BJ (cell line): ENCODE data around the gene CRYZ. TPM values are rescaled to one million over a fixed set of nuclear protein-coding genes. Genes with fewer than 3 reads are reported as not detected.

Source experiments
- CTCF ChIA-PET: fragments of 350-600 bp; formaldehyde crosslinking; extraction: SDS; loops from one replicate; lab custom pipeline; 2021; ENCODE audit warnings: antibody characterized with exemption, inconsistent platforms; lab: Yijun Ruan, JAX
- POLR2A ChIA-PET: fragments of 300-600 bp; sonication (Branson Sonifier 250); formaldehyde crosslinking; extraction: SDS; loops from one replicate; lab custom pipeline; 2021; ENCODE audit warnings: antibody characterized with exemption; lab: Charles Lee
- DNase-seq: peaks from one replicate; pipeline ENCODE4 v3.0.0-alpha.2; 2011; ENCODE audit warnings: low read depth
- H3K27me3 ChIP-seq: 2 replicates; pipeline ENCODE4 v1.6.0; 2011; ENCODE audit warnings: low read length; ENCODE audit not compliant: control insufficient read depth, insufficient read depth
- H3K36me3 ChIP-seq: 2 replicates; pipeline ENCODE4 v1.5.1; 2011; ENCODE audit warnings: low read length; ENCODE audit not compliant: control insufficient read depth, insufficient read depth
- H3K4me3 ChIP-seq: 2 replicates; pipeline ENCODE4 v1.5.1; 2011; ENCODE audit warnings: low read depth, mild to moderate bottlenecking, control low read depth, low read length
- polyA plus RNA-seq: library from polyadenylated mRNA; depleted of rRNA; stranded (reverse); fragments of >200 nt; gene quantifications from 2 replicates; pipeline ENCODE4 v1.2.3, GENCODE V29; 2011
- TF ChIP-seq, protein P1 (sequence below): IDR thresholded peaks from 2 replicates; pipeline ENCODE4 v1.5.1; 2011; ENCODE audit warnings: low read depth, mild to moderate bottlenecking, control low read depth, inconsistent platforms, low read length, moderate library complexity; ENCODE audit not compliant: insufficient read depth

CRYZ gene
- polyA plus RNA-seq, 1 experiment = 22.9 TPM

DNA sequence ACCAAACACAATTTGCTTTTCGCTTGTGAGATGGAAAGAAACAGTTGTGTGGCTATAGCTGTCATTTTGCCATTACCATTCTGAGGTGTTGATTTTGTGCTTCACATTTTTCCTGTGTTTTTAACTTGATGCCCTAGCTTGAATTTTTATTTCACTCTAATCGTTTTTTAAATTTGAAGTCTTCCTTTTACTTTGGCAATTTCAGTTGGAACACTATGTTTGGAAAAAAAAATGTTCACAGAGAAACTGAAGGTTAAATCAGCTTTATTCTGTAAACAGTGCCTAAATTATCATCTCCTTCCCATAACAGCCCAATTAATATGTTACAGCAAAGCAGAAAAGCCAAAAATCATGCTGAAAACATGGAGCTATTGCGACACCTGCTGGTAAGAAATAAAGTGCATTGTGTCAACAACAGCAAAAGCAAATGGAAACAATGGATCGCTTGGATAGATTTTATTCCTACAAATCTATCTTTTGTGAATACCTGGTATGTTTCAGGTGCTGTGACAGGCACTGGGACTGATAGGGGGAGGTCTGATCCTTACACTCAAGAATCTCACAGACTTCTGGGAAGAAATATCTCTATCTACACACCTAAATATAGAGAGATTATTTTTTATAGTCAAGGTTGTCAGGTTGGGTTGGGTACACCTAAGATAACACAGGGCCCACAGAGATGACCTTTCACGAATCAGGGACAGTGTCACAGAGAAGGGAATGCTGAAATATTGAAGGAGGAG, 43.1 kb downstream of the CRYZ start:
- H3K4me3 ChIP-seq = no peak overlapping the region
- CTCF ChIA-PET = interaction anchor here (0.8 to 2.2 kb wide), 16 partner anchors 9 to 288 kb away, joined by 3 to 15 read pairs (median 3); partner anchors contain the start of gene ERICH3
- H3K27me3 ChIP-seq = no peaks in the 10 kb centered on the region
- TF ChIP-seq, protein P1, sequence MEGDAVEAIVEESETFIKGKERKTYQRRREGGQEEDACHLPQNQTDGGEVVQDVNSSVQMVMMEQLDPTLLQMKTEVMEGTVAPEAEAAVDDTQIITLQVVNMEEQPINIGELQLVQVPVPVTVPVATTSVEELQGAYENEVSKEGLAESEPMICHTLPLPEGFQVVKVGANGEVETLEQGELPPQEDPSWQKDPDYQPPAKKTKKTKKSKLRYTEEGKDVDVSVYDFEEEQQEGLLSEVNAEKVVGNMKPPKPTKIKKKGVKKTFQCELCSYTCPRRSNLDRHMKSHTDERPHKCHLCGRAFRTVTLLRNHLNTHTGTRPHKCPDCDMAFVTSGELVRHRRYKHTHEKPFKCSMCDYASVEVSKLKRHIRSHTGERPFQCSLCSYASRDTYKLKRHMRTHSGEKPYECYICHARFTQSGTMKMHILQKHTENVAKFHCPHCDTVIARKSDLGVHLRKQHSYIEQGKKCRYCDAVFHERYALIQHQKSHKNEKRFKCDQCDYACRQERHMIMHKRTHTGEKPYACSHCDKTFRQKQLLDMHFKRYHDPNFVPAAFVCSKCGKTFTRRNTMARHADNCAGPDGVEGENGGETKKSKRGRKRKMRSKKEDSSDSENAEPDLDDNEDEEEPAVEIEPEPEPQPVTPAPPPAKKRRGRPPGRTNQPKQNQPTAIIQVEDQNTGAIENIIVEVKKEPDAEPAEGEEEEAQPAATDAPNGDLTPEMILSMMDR = peak; percentile 75
- H3K36me3 ChIP-seq = no peaks in the 10 kb centered on the region
- POLR2A ChIA-PET = no interaction called here
- DNase-seq = no peak

DNA sequence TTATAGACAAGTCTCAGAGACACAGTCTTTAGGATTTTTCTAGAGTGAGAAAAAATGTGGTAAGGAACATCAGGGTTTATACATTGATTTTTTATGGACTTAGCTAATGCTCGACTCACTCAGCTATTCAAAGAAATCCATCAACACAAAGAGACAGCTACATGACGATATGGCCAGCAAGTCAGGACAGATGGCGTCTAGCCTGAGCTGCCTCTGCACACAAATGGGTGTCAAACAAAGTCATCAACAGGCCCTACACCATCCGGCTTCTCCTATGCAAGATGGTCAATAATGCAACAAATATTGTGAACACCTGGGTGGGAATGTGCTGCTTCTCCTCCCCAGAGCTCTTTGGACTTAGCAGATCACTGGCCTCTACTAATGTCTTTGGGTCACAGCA, 45.9 kb downstream of the CRYZ start:
- no peaks in the 10 kb centered on the region; the same call in 1 of the 2 replicates for H3K27me3 ChIP-seq
- TF ChIP-seq, protein P1 = no peak
- DNase-seq = no peak
- POLR2A ChIA-PET = no interaction called here
- CTCF ChIA-PET = no interaction called here
- H3K4me3 ChIP-seq = no peak overlapping the region
- H3K36me3 ChIP-seq = no peaks in the 10 kb centered on the region

DNA sequence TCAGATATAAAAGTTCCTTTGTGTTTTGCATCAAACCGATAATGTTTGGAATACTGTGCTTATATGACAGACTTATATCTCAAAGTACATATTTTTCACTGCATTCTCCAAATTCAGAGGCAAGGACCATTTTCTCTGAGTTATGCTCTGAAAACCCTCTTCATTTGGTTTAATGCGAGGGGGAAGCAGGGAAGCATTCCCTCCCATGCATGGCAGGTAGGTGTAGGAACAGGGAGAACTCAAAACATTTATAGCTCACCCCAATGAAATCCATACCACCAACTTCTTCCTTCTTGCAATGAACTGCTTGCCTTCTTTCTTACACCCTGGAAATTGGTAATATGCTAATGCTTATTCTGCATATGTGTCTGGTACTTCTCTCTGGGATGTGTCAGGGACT, 48.5 kb downstream of the CRYZ start:
- TF ChIP-seq, protein P1 = no peak
- H3K4me3 ChIP-seq = no peak overlapping the region
- POLR2A ChIA-PET = no interaction called here
- DNase-seq = no peak
- CTCF ChIA-PET = no interaction called here
- no peaks in the 10 kb centered on the region for H3K36me3 ChIP-seq
- no peaks in the 10 kb centered on the region; the same call in 1 of the 2 replicates for H3K27me3 ChIP-seq

- DNase-seq = no peak
- ChIA-PET CTCF (no interaction called here), POLR2A (no interaction called here)
- no peaks in the 10 kb centered on the region; the same call in 1 of the 2 replicates for H3K27me3 ChIP-seq
- no peaks in the 10 kb centered on the region for H3K36me3 ChIP-seq
- TF ChIP-seq, protein P1 = no peak
- no peak overlapping the region for H3K4me3 ChIP-seq
These were observed 49.2 kb downstream of the CRYZ start for GRCh38 chr1:74683656-74684055.

GRCh38 chr1:74681851-74682250, 51.0 kb downstream of the CRYZ start:
- POLR2A ChIA-PET = no interaction called here
- H3K4me3 ChIP-seq = no peak overlapping the region
- CTCF ChIA-PET = no interaction called here
- no peak for DNase-seq
- H3K27me3 ChIP-seq = no peaks in the 10 kb centered on the region; the same call in 1 of the 2 replicates
- H3K36me3 ChIP-seq = no peaks in the 10 kb centered on the region
- TF ChIP-seq, protein P1 = no peak
